ENCODE results near the gene EED.

- TF ChIP-seq, protein P1, sequence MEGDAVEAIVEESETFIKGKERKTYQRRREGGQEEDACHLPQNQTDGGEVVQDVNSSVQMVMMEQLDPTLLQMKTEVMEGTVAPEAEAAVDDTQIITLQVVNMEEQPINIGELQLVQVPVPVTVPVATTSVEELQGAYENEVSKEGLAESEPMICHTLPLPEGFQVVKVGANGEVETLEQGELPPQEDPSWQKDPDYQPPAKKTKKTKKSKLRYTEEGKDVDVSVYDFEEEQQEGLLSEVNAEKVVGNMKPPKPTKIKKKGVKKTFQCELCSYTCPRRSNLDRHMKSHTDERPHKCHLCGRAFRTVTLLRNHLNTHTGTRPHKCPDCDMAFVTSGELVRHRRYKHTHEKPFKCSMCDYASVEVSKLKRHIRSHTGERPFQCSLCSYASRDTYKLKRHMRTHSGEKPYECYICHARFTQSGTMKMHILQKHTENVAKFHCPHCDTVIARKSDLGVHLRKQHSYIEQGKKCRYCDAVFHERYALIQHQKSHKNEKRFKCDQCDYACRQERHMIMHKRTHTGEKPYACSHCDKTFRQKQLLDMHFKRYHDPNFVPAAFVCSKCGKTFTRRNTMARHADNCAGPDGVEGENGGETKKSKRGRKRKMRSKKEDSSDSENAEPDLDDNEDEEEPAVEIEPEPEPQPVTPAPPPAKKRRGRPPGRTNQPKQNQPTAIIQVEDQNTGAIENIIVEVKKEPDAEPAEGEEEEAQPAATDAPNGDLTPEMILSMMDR (IDR thresholded peaks at IDR 0.05 in 2 of 3, conservative IDR thresholded peaks at IDR 0.05 in 1 of 3; ENCODE audit: borderline replicate concordance in 1 of 3, insufficient read depth in 1 of 3, low read depth in 2 of 3, low read length in 2 of 3) = no peak
- TF ChIP-seq JUND (IDR thresholded peaks at IDR 0.05) = no peak
These were observed 32.4 kb upstream of the EED start for GRCh38 chr11:86212019-86212611.

All from HCT116 (cell line).